ENCODE results near the gene FIGNL1.

DNA sequence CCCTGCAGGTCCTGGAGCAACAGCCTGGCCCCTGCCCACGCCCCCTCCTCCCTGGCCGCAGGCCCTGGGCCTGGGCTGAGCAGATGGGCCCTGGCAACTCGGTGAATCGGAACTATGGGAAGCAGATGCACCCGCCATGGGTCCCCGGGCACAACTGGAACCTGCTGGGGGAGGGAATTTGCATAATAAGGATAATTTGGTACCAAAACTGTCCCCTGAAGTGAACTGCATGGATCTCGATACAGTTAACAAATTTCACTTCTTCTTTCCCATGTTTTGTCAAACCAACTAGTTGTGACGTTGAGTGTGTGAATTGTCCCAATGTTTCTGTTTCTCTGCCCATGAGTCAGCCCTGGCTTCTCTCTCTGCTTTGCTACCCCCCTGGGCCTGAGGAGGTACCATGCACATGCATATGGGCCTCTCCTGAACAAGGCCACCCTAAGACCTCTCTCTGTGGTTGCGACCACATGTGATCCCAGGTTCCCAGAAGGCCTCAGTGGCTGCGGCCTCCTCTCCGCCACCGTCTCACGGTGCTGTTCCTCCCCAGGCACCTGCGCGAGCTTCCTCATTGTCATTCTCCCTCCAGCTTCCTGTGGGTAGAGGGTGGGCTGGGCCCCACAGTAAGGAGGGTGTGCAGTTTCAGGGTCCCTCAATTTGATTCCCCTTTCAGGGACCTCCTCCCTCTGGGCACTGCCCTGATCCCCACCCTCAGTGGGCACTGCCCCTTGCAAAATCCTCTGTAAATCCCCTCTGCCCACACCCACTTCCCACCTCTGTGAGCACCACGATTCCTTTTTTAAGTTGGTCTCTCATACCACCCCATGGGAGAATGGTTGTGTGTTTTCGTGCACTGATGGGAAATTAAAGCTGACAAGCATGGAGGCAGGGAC is 40.0 kb downstream of the FIGNL1 start:
- TF ChIP-seq EZH2 (IDR thresholded peaks at IDR 0.05) (no peak), EZH2phosphoT487 (IDR thresholded peaks at IDR 0.05) (no peak)
- TF ChIP-seq, protein P1, sequence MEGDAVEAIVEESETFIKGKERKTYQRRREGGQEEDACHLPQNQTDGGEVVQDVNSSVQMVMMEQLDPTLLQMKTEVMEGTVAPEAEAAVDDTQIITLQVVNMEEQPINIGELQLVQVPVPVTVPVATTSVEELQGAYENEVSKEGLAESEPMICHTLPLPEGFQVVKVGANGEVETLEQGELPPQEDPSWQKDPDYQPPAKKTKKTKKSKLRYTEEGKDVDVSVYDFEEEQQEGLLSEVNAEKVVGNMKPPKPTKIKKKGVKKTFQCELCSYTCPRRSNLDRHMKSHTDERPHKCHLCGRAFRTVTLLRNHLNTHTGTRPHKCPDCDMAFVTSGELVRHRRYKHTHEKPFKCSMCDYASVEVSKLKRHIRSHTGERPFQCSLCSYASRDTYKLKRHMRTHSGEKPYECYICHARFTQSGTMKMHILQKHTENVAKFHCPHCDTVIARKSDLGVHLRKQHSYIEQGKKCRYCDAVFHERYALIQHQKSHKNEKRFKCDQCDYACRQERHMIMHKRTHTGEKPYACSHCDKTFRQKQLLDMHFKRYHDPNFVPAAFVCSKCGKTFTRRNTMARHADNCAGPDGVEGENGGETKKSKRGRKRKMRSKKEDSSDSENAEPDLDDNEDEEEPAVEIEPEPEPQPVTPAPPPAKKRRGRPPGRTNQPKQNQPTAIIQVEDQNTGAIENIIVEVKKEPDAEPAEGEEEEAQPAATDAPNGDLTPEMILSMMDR (IDR thresholded peaks at IDR 0.05): no peak
